ENCODE results near the gene LTA4H.

The LTA4H gene

GRCh38 chr12:96081596-96081995 is 46.2 kb upstream of the LTA4H start (continued):
- TF ChIP-seq ZNF362 (tag by site-specific recombination; IDR thresholded peaks at IDR 0.05) = no peak
- no peak for TF ChIP-seq REPIN1 (tag by site-specific recombination; IDR thresholded peaks at IDR 0.05; ENCODE audit: low read depth)
- no peak for TF ChIP-seq ZNF555 (tag by site-specific recombination; conservative IDR thresholded peaks at IDR 0.05)
- TF ChIP-seq ZBTB20 (tag by site-specific recombination; IDR thresholded peaks at IDR 0.05) = no peak
- no peak for TF ChIP-seq ZSCAN4 (tag by site-specific recombination; IDR thresholded peaks at IDR 0.05)
- TF ChIP-seq ZNF768 (tag by site-specific recombination; IDR thresholded peaks at IDR 0.05) = no peak
- no peak for TF ChIP-seq ZNF701 (tag by site-specific recombination; IDR thresholded peaks at IDR 0.05)
- no peak for TF ChIP-seq ZNF830 (tag by site-specific recombination; IDR thresholded peaks at IDR 0.05; ENCODE audit: low read depth)
- TF ChIP-seq GLI2 (tag by site-specific recombination; IDR thresholded peaks at IDR 0.05; ENCODE audit: borderline replicate concordance, low read depth) = no peak
- TF ChIP-seq ZNF121 (tag by site-specific recombination; IDR thresholded peaks at IDR 0.05) = no peak

GRCh38 chr12:96078231-96079135 is 43.1 kb upstream of the LTA4H start:
- Histone ChIP-seq H3K4me1 (ENCODE audit: control insufficient read depth, insufficient read depth, low read length) (no peaks in the 10 kb centered on the region), H3K4me3 (ENCODE audit: low read depth, low read length) (no peak overlapping the region), H3K27ac (ENCODE audit: extremely low read depth, low read depth, low read length) (no peak overlapping the region), H3K9me3 (ENCODE audit: control insufficient read depth, insufficient read depth, low read depth, low read length) (no peaks in the 10 kb centered on the region), H3K36me3 (ENCODE audit: control insufficient read depth in 2 of 2, insufficient read depth in 1 of 2, low read length in 2 of 2) (no peaks in the 10 kb centered on the region)
- ChIA-PET POLR2A (interaction anchor here (0.6 kb wide), 1 partner anchor 20 kb away, joined by 3 read pairs; no protein-coding TSS in a partner anchor), CTCF (interaction anchor here (0.5 kb wide), 1 partner anchor 13 kb away, joined by 6 read pairs; no protein-coding TSS in a partner anchor)
- TF ChIP-seq ZNF843 (tag by site-specific recombination; IDR thresholded peaks at IDR 0.05) (no peak), REST (tag by site-specific recombination; IDR thresholded peaks at IDR 0.05) (0 out of 2 replicates have a peak, but pooled peaks have one; percentile 33)

GRCh38 chr12:96077081-96077480 is 41.7 kb upstream of the LTA4H start:
- no peak overlapping the region for H3K4me3 ChIP-seq (ENCODE audit: low read depth, low read length)
- H3K9me3 ChIP-seq (ENCODE audit: control insufficient read depth, insufficient read depth, low read depth, low read length) = no peaks in the 10 kb centered on the region
- POLR2A ChIA-PET = no interaction called here
- CTCF ChIA-PET = no interaction called here
- no peaks in the 10 kb centered on the region for H3K36me3 ChIP-seq (ENCODE audit: control insufficient read depth in 2 of 2, insufficient read depth in 1 of 2, low read length in 2 of 2)
- H3K4me1 ChIP-seq (ENCODE audit: control insufficient read depth, insufficient read depth, low read length) = no peaks in the 10 kb centered on the region
- H3K27ac ChIP-seq (ENCODE audit: extremely low read depth, low read depth, low read length) = no peak overlapping the region
- TF ChIP-seq ZNF433 (tag by site-specific recombination; IDR thresholded peaks at IDR 0.05; ENCODE audit: low read depth) (no peak), ZNF624 (tag by site-specific recombination; IDR thresholded peaks at IDR 0.05) (no peak), GLIS2 (tag by site-specific recombination; IDR thresholded peaks at IDR 0.05) (no peak), ZNF354C (tag by site-specific recombination; IDR thresholded peaks at IDR 0.05; ENCODE audit: borderline replicate concordance, low read depth) (no peak), ZNF133 (tag by site-specific recombination; IDR thresholded peaks at IDR 0.05) (no peak), ZNF114 (tag by site-specific recombination; IDR thresholded peaks at IDR 0.05) (no peak), SETDB1 (IDR thresholded peaks at IDR 0.05; ENCODE audit: insufficient read length, low read length) (no peak), ZFP37 (tag by site-specific recombination; IDR thresholded peaks at IDR 0.05) (no peak), ZNF2 (tag by site-specific recombination; IDR thresholded peaks at IDR 0.05) (no peak), ZNF629 (tag by site-specific recombination; IDR thresholded peaks at IDR 0.05) (no peak), YY2 (tag by site-specific recombination; IDR thresholded peaks at IDR 0.05) (no peak), ZEB2 (tag by site-specific recombination; IDR thresholded peaks at IDR 0.05) (no peak), ZNF391 (tag by site-specific recombination; IDR thresholded peaks at IDR 0.05; ENCODE audit: borderline replicate concordance, low read depth) (no peak), ZNF626 (tag by site-specific recombination; IDR thresholded peaks at IDR 0.05) (no peak), ZNF211 (tag by site-specific recombination; IDR thresholded peaks at IDR 0.05; ENCODE audit: low read depth) (no peak), FEZF1 (tag by site-specific recombination; IDR thresholded peaks at IDR 0.05) (no peak)

Data from HEK293 (cell line).